IPS-NIHi11 (cell line): Measurements from ENCODE around the gene DAB1.

Experiments
- DNase-seq: peaks from one replicate; pipeline ENCODE4 v3.0.0; 2012; ENCODE audit warnings: mixed read lengths, low spot score

Gene DAB1

GRCh38 chr1:57316861-57317260 is 107.0 kb downstream of the DAB1 start:
- no peak for DNase-seq

DNA sequence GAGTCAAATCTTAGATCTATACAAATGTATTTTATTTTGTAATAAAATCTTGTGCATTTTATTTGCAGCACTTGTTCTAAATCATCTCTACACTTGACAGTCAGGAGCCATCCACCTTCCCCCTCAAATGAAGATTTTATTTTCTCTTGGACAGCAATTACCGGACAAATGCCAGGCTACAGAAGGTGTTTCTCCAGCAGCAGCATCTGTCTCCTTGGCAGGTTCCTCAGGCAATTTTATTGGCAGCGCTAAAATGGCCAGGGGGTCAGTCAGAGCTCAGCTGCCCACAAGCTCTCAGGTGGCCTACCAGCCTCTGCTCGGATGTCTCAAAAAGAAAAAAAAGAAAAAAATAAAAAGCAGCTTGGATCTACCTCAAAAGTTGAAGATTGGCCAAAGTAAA is 107.6 kb downstream of the DAB1 start:
- no peak for DNase-seq

DNA sequence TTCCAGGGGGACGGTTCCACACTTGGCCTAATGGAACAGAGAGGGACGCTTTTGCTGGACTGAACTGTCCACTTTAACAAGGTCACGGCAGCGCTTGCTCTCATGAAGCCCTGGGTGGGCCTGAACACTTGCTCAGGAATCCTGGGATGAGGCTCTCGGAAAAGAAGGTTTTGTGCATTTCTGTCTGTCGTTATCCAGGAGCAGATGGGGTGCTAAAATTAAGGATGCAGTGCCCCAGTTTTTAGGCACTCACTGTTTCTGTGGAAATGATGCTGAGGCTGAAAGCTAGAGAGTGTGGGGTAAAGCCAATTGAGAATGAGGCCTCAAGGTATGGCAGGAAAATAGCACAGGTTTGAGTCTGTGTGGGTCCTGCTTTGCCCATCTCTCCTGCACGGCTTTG is 111.0 kb downstream of the DAB1 start:
- no peak for DNase-seq

GRCh38 chr1:57311411-57311810 is 112.4 kb downstream of the DAB1 start:
- DNase-seq: no peak

DNA sequence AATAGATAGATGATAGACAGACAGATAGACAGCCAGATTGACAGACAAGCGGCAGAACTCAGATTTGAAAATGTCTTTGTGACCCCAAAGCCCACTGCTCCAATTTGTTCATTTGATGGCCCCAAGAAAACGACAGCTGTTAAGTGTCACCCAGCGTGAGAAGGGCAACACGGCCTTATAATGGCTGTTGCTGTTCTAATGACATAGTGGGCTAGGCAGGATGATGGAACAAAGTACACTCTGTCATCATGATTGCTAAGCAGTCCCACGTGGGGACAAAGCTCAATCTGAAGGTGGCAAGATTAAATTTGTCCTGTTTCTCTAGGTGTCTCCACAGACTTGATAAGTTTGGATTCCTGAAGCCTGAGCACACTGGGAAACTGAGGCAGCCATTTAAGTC is 112.9 kb downstream of the DAB1 start:
- no peak for DNase-seq

- DNase-seq: no peak
These were observed 114.2 kb downstream of the DAB1 start for GRCh38 chr1:57309630-57310029.

DNA sequence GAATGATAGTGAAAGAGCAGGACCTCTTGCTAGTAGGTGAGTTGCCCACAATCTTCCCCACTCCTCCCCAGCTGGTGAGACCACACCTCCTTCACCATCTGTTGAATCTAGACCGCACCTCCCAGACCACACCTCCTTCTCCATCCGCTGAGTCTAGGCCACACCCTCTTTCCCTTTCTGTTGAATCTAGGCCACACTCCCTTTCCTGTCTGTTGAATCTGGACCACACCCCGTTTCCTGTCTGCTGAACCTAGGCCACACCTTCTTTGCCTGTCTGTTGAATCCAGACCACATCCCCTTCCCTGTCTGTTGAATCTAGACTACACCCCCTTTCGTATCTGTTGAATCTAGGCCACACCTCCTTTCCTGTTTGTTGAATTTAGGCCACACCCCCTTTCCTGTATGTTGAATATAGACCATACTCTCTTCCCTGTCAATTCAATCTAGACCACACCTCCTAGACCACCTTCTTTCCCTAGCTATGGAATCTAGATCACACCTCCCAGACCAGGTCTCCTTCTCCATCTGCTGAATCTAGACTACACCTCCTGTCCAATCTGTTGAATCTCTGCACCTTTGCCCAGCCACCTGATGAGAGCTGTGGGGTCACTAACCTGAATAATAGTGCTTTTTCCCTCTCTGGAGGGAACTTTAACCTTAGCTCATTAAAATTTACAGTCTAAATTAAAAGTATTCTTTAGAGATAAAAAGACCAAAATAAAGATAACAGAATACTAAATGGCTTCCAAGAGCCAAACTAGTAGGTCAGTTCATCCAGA is 116.3 kb downstream of the DAB1 start:
- DNase-seq: peak; percentile 39

DNA sequence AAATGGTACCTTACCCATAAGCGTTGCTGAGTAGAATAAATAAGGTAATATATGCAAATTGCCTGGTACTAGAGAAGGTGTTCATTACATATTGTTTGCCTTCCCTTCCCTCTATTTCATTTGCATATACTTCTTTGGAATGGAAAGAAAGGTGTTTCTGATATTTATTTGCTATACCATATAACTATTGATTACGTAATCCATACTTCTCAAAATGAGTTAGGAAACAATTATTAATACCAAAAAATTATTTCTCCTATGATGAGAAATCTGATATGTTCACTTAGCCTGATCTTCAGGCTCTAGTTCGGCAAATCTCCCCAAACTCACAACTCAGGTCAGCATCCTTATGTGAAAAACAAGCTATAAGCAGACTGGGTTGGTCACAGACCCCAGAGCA is 119.3 kb downstream of the DAB1 start:
- no peak for DNase-seq

DNA sequence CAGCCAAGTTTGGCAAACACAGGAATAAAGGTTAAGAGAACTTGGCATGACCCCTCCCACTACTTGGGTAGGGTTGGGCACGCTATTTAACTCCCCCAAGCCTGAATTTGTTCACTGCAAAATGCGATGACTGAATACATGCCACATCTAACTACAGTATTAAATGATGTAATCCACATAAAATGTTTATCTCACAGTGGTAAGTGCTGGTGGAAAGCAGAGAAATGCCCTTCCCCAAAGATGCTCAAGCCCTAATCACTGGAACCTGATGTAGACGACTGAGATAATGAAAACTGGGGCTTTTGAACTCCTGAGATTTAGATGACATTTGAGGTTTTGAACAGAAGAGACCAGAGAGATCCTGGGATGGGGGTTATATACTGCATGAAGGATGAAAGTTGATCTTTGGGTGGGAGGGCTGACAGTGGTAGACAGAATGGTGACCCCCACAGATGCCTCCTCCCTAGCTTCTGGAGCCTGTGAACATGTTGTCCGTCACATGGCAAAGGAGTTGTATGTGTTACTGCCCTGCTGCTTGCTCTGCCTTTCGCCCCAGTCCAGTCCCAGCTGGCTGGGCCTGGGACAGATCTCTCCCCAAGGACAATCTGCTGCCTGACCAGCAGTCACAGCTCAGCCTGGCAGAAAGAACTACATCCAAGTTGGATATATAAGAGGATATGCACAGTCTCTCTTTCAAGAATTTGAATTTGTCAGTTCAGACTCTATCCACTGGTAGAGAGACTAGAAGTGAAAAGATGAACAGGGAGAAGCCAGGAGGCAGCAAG is 120.9 kb downstream of the DAB1 start:
- no peak for DNase-seq

- no peak for DNase-seq
These were observed 123.7 kb downstream of the DAB1 start for GRCh38 chr1:57300186-57300585.

GRCh38 chr1:57296726-57297250 is 127.1 kb downstream of the DAB1 start:
- no peak for DNase-seq

DNA sequence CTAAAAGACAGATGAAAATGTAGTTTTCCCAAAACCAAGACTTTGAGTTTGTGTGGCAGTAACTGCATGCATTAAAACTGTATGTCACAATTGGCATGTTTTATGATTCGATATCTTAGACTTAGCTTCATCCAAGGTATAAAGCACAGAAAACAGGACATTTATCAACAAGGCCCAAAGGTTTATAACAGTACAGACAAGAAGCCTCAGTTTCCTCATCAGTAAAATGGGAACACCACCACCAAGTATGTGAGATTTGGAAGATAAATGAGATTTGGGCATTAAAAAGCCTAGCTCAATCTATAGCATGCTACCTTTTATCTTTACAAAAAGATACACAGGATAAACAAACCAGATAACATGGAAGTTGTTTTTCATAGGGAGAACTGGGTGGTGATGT is 128.5 kb downstream of the DAB1 start:
- no peak for DNase-seq

DNA sequence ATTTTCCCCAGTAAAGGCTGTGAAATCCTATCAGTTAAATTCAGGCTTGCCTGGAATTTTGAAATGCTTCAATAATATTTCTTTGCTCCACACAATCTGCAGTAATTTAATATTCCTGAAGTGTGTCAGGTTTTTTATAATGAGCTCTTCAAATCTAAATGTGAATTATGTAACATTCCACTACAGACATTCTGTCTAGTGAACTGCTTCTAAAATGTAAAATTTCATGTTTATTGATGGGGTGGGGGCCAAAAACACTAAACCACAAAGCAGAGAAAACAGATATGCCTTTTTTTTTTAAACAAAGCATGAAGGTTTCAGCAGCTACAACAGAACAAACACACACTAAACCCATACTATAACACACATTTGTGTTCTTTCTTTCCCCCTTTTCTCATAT is 129.7 kb downstream of the DAB1 start:
- no peak for DNase-seq

DNA sequence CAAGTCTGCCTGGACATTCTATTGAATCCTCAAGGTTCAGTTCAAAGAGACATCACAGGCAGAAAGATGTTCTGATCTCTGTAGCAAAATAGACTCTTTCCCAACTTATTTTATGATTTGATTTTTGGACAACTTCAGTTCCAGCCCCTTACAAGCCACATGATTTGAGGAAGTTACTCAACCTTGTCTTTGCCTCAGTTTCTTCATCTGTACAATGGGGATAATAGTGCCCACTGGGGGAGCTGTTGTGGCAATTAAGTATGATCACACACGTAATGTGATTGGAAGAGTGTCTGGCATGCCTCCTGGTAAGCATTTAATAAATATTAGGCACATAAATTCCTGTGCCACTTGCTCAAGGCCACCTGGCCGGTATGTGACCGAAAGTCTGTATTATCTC is 130.6 kb downstream of the DAB1 start:
- no peak for DNase-seq

DNA sequence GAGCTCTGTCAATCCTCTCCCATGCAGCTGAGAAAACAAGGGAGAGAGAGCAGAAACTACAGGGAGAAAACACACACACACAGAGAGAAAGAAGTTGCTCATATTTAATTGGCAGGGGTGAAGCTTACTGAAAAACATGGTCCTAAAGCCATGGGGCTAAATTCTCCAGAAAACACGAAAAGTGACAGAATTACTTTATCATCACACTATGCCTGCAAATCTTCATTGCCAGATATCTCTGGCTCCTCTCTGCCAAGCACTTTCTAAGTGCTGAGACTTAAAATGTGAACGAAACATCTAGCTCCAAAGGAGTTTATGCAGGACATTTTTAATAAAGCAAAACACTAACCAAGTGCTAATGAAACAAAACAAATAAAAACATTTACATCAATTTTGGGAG is 134.1 kb downstream of the DAB1 start:
- no peak for DNase-seq

GRCh38 chr1:57285992-57286391 is 137.9 kb downstream of the DAB1 start:
- DNase-seq: no peak

GRCh38 chr1:57282411-57282810 is 141.4 kb downstream of the DAB1 start:
- no peak for DNase-seq

DNA sequence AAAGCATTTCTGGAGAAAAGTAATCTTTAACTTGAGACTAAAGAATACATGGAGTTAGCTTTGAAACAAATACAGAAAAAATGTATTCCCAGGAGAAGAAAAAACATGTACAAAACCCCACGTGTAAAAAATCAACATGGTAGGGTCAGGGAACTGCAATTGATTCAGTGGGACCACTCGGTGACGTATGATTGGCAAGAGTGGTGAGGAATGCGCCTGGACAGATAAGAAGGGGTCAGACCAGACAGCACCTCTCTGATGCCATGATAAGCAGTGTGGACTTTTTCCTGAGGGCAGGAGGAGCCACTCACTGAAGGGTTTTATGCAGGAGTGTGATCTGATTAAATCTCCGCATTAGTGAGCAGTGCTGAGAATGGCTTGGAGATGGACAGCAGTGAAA is 142.5 kb downstream of the DAB1 start:
- DNase-seq: no peak

DNA sequence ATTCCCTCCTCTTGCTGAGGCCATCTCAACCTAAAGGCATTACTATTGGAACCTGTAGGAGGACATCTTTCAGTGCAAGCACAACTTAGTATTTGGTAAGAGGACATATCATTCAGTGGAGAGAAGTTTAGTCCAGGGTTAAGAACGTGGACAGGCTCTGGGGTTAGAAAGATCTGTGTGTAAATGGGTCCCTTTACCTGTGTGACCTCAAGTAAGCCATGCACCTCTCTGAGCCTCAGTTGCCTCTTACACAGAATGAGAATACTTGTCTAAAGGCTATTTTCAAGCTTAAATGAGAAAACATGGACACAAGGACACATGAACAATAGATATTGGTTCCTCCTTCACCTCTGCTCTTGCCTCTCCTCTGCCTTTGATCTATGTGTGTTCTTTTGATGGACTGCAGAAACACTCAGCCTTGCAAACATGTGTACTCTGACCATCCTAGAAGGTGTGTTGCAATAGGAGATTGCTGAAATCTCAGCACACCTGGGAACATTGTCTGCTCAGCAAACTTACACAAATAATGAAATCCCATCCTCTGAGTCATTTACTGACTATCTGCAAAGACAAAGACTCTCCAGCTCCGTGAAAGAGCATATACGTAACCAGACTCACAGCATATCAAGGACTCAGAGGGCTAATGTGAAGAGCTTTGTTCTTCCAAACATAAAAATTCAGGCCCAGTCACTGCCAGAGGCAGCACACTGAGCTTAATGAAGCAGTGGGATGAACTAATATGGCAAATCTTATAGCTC is 143.8 kb downstream of the DAB1 start:
- DNase-seq: no peak

- DNase-seq: no peak
These were observed 145.3 kb downstream of the DAB1 start for GRCh38 chr1:57278558-57278957.

DNA sequence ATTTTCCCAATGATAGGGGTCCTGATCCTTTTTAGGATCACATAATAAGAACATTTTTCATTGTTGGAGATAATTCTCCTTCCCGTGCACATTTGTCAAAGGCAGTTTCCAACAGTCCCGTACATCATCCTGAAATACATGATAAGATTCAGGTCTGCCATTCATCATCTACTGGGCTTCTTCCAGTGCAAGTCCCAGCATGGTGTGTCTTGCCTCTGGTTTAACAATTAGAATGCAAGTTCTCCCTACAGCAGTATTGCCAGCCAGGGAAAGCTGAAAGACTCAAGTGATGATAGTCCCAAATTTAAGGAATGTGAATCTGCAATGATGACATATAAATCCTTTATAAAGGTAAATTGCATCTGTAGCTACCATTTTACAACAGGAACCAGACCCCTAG is 146.2 kb downstream of the DAB1 start:
- no peak for DNase-seq

DNA sequence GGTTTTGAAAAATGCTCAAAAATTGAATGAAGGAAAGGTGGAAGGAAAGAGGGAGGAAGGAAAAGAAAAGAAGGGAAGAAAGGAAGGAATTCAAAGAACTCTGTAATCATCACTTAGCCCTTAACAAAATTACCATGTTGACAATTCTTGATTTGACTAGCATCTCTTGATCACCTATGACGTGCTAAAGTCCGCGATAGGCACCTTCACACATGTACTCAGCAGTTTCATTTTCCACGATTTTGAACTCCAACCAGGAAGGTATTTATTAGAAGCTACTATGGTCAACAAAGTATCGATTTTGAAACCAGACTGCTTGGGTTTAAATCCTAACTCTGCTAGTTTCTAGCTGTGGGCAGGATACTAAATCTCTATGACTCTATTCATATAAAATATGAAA is 146.9 kb downstream of the DAB1 start:
- DNase-seq: no peak

- no peak for DNase-seq
These were observed 151.3 kb downstream of the DAB1 start for GRCh38 chr1:57272601-57273000.
